ENCODE measurements around the gene SLFN12L. TPM values are rescaled to one million over a fixed set of nuclear protein-coding genes. Genes with fewer than 3 reads are reported as not detected.

The SLFN12L gene
- total and polyA plus RNA-seq, 10 of the 15 experiments (the other 5 are each of a cell fraction or from before 2014, with no cell fraction given), result 1.0 to 21.3 (median 9.4) TPM

DNA sequence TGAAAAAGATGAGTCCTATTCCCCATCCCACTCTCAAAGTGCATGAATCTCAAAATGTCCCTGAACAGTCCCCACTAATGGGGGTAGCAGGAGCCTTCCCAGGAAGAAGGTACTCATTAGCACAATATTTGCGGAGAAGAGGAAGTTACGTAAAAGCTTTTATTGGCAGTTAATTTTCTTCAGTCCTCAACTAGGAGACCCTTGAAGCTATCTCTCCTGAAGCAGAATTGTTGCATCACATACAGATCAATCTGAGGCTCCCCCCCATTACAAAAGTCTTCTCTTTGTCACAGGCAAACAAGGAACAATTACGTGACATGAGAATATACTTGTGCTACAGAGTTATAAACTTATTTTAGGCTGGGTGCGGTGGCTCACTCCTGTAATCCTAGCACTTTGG, 14.2 kb downstream of the SLFN12L start (continued):
- TF ChIP-seq SUZ12 (IDR thresholded peaks at IDR 0.05; ENCODE audit: unreplicated experiment) (no peak), NFXL1 (IDR thresholded peaks at IDR 0.05; ENCODE audit: borderline replicate concordance) (no peak), TCF12 (IDR thresholded peaks at IDR 0.05; ENCODE audit: low read depth, low read length) (no peak), TAF1 (IDR thresholded peaks at IDR 0.05; ENCODE audit: borderline replicate concordance, low read depth, low read length) (no peak), IRF5 (IDR thresholded peaks at IDR 0.05; ENCODE audit: borderline replicate concordance) (no peak), MYC (IDR thresholded peaks at IDR 0.05; ENCODE audit: insufficient read depth, insufficient read length, insufficient replicate concordance, low read length, severe bottlenecking) (no peak), CHD1 (IDR thresholded peaks at IDR 0.05; ENCODE audit: low read depth, low read length) (no peak), ZNF207 (IDR thresholded peaks at IDR 0.05; ENCODE audit: borderline replicate concordance) (no peak), CUX1 (IDR thresholded peaks at IDR 0.05; ENCODE audit: insufficient replicate concordance, low read depth, low read length) (no peak), ZBED1 (IDR thresholded peaks at IDR 0.05; ENCODE audit: borderline replicate concordance) (no peak), BCLAF1 (IDR thresholded peaks at IDR 0.05) (no peak)
- TF ChIP-seq, protein P1, sequence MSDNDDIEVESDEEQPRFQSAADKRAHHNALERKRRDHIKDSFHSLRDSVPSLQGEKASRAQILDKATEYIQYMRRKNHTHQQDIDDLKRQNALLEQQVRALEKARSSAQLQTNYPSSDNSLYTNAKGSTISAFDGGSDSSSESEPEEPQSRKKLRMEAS (IDR thresholded peaks at IDR 0.05; ENCODE audit: low read depth, low read length), result no peak
- TF ChIP-seq, protein P2, sequence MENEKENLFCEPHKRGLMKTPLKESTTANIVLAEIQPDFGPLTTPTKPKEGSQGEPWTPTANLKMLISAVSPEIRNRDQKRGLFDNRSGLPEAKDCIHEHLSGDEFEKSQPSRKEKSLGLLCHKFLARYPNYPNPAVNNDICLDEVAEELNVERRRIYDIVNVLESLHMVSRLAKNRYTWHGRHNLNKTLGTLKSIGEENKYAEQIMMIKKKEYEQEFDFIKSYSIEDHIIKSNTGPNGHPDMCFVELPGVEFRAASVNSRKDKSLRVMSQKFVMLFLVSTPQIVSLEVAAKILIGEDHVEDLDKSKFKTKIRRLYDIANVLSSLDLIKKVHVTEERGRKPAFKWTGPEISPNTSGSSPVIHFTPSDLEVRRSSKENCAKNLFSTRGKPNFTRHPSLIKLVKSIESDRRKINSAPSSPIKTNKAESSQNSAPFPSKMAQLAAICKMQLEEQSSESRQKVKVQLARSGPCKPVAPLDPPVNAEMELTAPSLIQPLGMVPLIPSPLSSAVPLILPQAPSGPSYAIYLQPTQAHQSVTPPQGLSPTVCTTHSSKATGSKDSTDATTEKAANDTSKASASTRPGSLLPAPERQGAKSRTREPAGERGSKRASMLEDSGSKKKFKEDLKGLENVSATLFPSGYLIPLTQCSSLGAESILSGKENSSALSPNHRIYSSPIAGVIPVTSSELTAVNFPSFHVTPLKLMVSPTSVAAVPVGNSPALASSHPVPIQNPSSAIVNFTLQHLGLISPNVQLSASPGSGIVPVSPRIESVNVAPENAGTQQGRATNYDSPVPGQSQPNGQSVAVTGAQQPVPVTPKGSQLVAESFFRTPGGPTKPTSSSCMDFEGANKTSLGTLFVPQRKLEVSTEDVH (IDR thresholded peaks at IDR 0.05; ENCODE audit: low read depth, partially characterized antibody), result no peak
- TF ChIP-seq, protein P3, sequence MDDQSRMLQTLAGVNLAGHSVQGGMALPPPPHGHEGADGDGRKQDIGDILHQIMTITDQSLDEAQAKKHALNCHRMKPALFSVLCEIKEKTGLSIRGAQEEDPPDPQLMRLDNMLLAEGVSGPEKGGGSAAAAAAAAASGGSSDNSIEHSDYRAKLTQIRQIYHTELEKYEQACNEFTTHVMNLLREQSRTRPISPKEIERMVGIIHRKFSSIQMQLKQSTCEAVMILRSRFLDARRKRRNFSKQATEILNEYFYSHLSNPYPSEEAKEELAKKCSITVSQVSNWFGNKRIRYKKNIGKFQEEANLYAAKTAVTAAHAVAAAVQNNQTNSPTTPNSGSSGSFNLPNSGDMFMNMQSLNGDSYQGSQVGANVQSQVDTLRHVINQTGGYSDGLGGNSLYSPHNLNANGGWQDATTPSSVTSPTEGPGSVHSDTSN (IDR thresholded peaks at IDR 0.05; ENCODE audit: insufficient replicate concordance, low read depth, low read length), result no peak

Data from GM12878 (cell line).